ENCODE data around the gene ADGRL4. TPM values are rescaled to one million over a fixed set of nuclear protein-coding genes. Genes with fewer than 3 reads are reported as not detected.

ADGRL4 gene
- polyA plus RNA-seq: 0.76 and 3.2 TPM in 2 replicates

GRCh38 chr1:79006564-79006963, at the start of gene ADGRL4:
TSS of gene ADGRL4 (minus strand) at chr1:79006730. CDS start at chr1:79006654, 76 bp downstream.

